Left colon (tissue), 2 donors: ENCODE data around the gene FAM210A. TPM values are rescaled to one million over a fixed set of nuclear protein-coding genes. Genes with fewer than 3 reads are reported as not detected.
"Not testable (repeated sequence)": the region's sequence is repeated elsewhere in the genome, so short reads cannot be mapped to it uniquely, and the experiment has no call there.

Experiments used
- ATAC-seq: fragments of 200-7000 bp; cut with Tn5 transposase; one replicate; pipeline ENCODE4 v1.9.1; 2020; ENCODE audit warnings: mild to moderate bottlenecking, moderate library complexity
- DNase-seq, 2 donors: peaks; one replicate each; pipeline ENCODE4 v3.0.0-alpha.2; 2020
- intact Hi-C, 2 donors: fragments of 100-400 bp; cut with DNase I in 1 of 2; cut with micrococcal nuclease in 1 of 2; formaldehyde crosslinking; loops; one replicate each; pipeline versions ENCODE4 v1.11.2 to v1.14.0; 2022; cut with DNase I, micrococcal nuclease
- total RNA-seq, 2 donors: library from RNA; stranded (reverse); fragmentation: NEBNext Ultra II Directional; extraction: Animal tissue kit (Norgen Biotek cat#: 25700); gene quantifications; one replicate each; pipeline ENCODE4 v1.2.1, GENCODE V29; 2021
- donor health status: DM: no; HTN: no; CAD: no.
- donor health status: DM: yes; HTN: yes; CAD: no.

FAM210A gene
- total RNA-seq, 2 donors from 2014 or later = 14.8 to 14.9 TPM

GRCh38 chr18:13712400-13713131, 13.8 kb downstream of the FAM210A start:
- intact Hi-C loops = no loop called here
- ATAC-seq (no peak), DNase-seq (no peak)

- intact Hi-C loops = no loop called here
- DNase-seq (no peak), ATAC-seq (no peak)
These were observed 15.9 kb downstream of the FAM210A start for GRCh38 chr18:13710414-13710831.

GRCh38 chr18:13703899-13704298, 22.5 kb downstream of the FAM210A start:
- no peak for ATAC-seq
- DNase-seq = no peak
- intact Hi-C loops = no loop called here

- DNase-seq = no peak
- ATAC-seq = no peak
- intact Hi-C loops = no loop called here
These were observed 26.2 kb downstream of the FAM210A start for GRCh38 chr18:13700153-13700552.

GRCh38 chr18:13696961-13697360, 29.4 kb downstream of the FAM210A start:
- DNase-seq (no peak), ATAC-seq (no peak)
- intact Hi-C loops = no loop called here

- intact Hi-C loops, DNase-seq, ATAC-seq: not testable (repeated sequence)
These were observed 31.0 kb downstream of the FAM210A start for GRCh38 chr18:13695337-13695736.

- intact Hi-C loops, DNase-seq, ATAC-seq: not testable (repeated sequence)
These were observed 36.3 kb downstream of the FAM210A start for GRCh38 chr18:13690060-13690459.

- intact Hi-C loops = no loop called here
- ATAC-seq (no peak), DNase-seq (no peak)
These were observed 37.9 kb downstream of the FAM210A start for GRCh38 chr18:13688191-13689136.

- intact Hi-C loops = no loop called here
- no peak for ATAC-seq
These were observed 41.8 kb downstream of the FAM210A start for GRCh38 chr18:13684546-13684945.

GRCh38 chr18:13681701-13682100, 44.7 kb downstream of the FAM210A start:
- intact Hi-C loops = no loop called here
- DNase-seq = no peak

More at GRCh38 chr18:13684546-13684945, 41.8 kb downstream of the FAM210A start:
- DNase-seq = no peak

GRCh38 chr18:13680612-13681011, 45.7 kb downstream of the FAM210A start:
- ATAC-seq = peak; percentile 59
- intact Hi-C loops = no loop called here
- peak in 1 of 2 donors; percentile 24 for DNase-seq

More at GRCh38 chr18:13681701-13682100, 44.7 kb downstream of the FAM210A start:
- no peak for ATAC-seq

GRCh38 chr18:13677350-13677749, 49.0 kb downstream of the FAM210A start:
- DNase-seq, ATAC-seq, intact Hi-C loops: not testable (repeated sequence)

- DNase-seq = no peak
- peak; percentile 56 for ATAC-seq
- intact Hi-C loops = no loop called here
These were observed 49.9 kb downstream of the FAM210A start for GRCh38 chr18:13676471-13676870.

GRCh38 chr18:13672657-13673056, 53.7 kb downstream of the FAM210A start:
- no peak for ATAC-seq
- intact Hi-C loops = no loop called here
- DNase-seq = no peak

- ATAC-seq = no peak
- intact Hi-C loops = no loop called here
These were observed 64.5 kb downstream of the FAM210A start for GRCh38 chr18:13661779-13662256.

GRCh38 chr18:13661051-13661778, 65.1 kb downstream of the FAM210A start:
- DNase-seq (no peak), ATAC-seq (no peak)
- intact Hi-C loops = no loop called here

More at GRCh38 chr18:13661779-13662256, 64.5 kb downstream of the FAM210A start:
- no peak for DNase-seq

GRCh38 chr18:13660510-13660909, 65.8 kb downstream of the FAM210A start:
- intact Hi-C loops = no loop called here
- no peak for DNase-seq
- ATAC-seq = no peak

GRCh38 chr18:13658436-13659204, 67.7 kb downstream of the FAM210A start:
- intact Hi-C loops = no loop called here
- no peak for DNase-seq
- ATAC-seq = no peak
